IPS-20b (cell line): Measurements from ENCODE around the gene FBXO10.

Experiments used
- H3K27ac ChIP-seq: one replicate; pipeline ENCODE4 v1.5.1; 2013; ENCODE audit warnings: low read length
- H3K27me3 ChIP-seq: 2 replicates; pipeline ENCODE4 v1.6.1; 2013; ENCODE audit warnings: mild to moderate bottlenecking, low read length, inconsistent platforms; ENCODE audit not compliant: insufficient read depth
- H3K36me3 ChIP-seq: 2 replicates; pipeline ENCODE4 v1.6.1; 2013; ENCODE audit warnings: low read depth, mild to moderate bottlenecking, inconsistent platforms, low read length, moderate library complexity; ENCODE audit not compliant: insufficient read depth
- H3K4me1 ChIP-seq: 2 replicates; pipeline ENCODE4 v1.6.1; 2013; ENCODE audit warnings: mild to moderate bottlenecking, control low read depth, inconsistent platforms, low read length, moderate library complexity; ENCODE audit not compliant: insufficient read depth
- H3K4me3 ChIP-seq: 2 replicates; pipeline ENCODE4 v1.5.1; 2013; ENCODE audit warnings: mild to moderate bottlenecking, low read length, inconsistent platforms
- H3K9ac ChIP-seq: 2 replicates; pipeline ENCODE4 v1.6.1; 2013; ENCODE audit warnings: low read depth, mild to moderate bottlenecking, inconsistent platforms, low read length, moderate library complexity
- H3K9me3 ChIP-seq: 2 replicates; pipeline ENCODE4 v1.6.1; 2013; ENCODE audit warnings: mild to moderate bottlenecking, low read depth, low read length, inconsistent platforms; ENCODE audit not compliant: insufficient read depth

FBXO10 gene

DNA sequence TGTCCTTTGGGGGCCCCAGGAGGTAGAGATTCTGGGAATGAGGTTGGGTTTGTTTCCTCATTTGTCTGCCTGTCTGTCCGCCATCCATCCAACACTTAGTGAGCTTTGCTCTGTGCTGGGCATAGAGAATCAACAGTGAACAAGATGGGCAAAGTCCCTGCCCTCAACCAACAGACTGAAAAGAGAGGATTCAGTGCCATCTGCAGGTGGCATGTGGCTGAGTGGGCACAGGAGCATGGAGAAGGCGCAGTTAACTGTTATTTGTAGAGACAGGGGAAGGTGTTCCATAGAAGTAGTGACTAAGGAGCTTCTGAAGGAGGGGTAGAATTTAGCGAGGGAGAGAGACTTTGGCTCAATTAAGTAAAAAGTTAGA lies 67.4 kb downstream of the FBXO10 start:
- Histone ChIP-seq H3K4me3 (no peak overlapping the region), H3K36me3 (peaks cover 43% of the 10 kb centered on the region), H3K27ac (no peak overlapping the region), H3K27me3 (no peaks in the 10 kb centered on the region), H3K4me1 (no peaks in the 10 kb centered on the region), H3K9me3 (no peaks in the 10 kb centered on the region), H3K9ac (no peak overlapping the region)

GRCh38 chr9:37508135-37508833 lies 67.9 kb downstream of the FBXO10 start:
- Histone ChIP-seq H3K27ac (no peak overlapping the region), H3K36me3 (peaks cover 48% of the 10 kb centered on the region), H3K4me3 (no peak overlapping the region), H3K9ac (no peak overlapping the region), H3K27me3 (no peaks in the 10 kb centered on the region), H3K4me1 (no peaks in the 10 kb centered on the region), H3K9me3 (no peaks in the 10 kb centered on the region)

- Histone ChIP-seq H3K27ac (no peak overlapping the region), H3K36me3 (peaks cover 54% of the 10 kb centered on the region), H3K27me3 (no peaks in the 10 kb centered on the region), H3K9ac (no peak overlapping the region), H3K9me3 (no peaks in the 10 kb centered on the region), H3K4me3 (no peak overlapping the region), H3K4me1 (no peaks in the 10 kb centered on the region)
These were observed 68.5 kb downstream of the FBXO10 start for GRCh38 chr9:37507566-37508134.

DNA sequence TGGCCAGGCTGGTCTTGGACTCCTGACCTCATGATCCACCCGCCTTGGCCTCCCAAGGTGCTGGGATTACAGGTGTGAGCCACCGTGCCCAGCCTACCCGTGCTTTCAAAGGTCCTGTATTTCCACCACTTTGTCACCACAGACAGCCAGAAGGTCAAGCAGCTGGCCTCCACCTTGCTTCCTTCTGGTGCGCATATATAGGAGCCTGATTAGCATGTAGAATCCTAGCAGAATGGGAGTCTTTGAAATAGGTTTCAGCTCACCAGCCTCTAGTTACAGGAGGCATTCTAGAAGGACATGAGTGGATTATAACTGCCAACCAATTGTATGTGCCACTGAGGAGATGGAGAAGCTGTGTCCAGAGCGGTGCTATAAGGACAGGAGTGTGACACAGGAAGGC lies 71.6 kb downstream of the FBXO10 start:
- H3K36me3 ChIP-seq, result peaks cover 76% of the 10 kb centered on the region
- H3K4me1 ChIP-seq, result no peaks in the 10 kb centered on the region
- H3K27ac ChIP-seq, result no peak overlapping the region

GRCh38 chr9:37503736-37504135 lies 72.4 kb downstream of the FBXO10 start:
- Histone ChIP-seq H3K9ac (no peak overlapping the region), H3K9me3 (no peaks in the 10 kb centered on the region), H3K4me1 (no peaks in the 10 kb centered on the region), H3K4me3 (no peak overlapping the region), H3K36me3 (peaks cover 84% of the 10 kb centered on the region), H3K27me3 (no peaks in the 10 kb centered on the region), H3K27ac (no peak overlapping the region)

More for the DNA sequence above, 71.6 kb downstream of the FBXO10 start:
- Histone ChIP-seq H3K27me3 (no peaks in the 10 kb centered on the region), H3K4me3 (no peak overlapping the region), H3K9ac (no peak overlapping the region), H3K9me3 (no peaks in the 10 kb centered on the region)

DNA sequence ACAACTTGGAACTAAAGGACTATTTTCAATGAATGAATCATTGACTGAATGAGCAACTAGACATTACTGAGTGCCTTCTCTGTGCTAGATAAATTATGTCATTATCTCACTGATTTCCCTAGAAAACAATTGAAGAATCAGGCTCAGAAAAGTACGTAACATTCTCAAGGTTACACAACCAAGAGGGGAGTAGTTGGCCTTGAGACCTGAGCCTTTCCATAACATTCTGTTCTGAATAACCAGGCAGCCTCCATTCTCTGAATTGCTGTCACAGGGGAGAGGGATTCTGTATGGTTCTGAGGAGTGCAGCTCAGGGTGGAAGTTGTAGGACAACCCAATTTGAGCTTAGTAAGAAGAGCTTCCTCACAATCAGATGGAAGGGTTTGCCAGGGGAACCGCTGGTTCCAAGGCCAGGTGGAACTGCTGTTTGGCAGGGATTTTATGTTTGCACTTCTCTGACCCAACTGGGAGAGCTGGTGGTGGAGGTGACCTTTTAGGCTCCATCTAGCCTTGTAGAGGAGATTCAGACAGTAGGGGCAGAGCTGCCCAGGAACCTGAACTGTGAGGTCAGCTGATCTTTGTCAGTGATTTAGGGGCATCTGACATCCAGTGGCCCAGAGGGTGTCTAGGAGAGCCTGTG lies 74.1 kb downstream of the FBXO10 start:
- Histone ChIP-seq H3K9ac (no peak overlapping the region), H3K4me1 (no peaks in the 10 kb centered on the region), H3K4me3 (no peak overlapping the region), H3K36me3 (peaks cover 85% of the 10 kb centered on the region), H3K27me3 (no peaks in the 10 kb centered on the region), H3K27ac (no peak overlapping the region), H3K9me3 (no peaks in the 10 kb centered on the region)

DNA sequence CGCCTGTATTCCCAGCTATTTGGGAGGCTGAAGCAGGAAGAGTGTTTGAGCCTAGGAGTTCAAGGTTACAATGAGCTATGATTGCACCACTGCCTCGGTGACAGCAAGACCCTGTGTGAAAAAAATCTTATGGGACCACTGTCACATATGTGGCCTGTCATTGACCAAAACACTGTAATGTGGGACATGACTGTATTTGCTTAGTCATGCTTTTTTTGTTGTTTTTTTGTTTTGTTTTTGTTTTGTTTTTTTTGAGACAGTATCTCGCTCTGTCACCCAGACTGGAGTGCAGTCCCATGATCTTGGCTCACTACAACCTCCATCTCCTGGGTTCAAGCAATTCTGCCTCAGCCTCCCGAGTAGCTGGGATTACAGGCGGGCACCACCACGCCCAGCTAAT lies 76.9 kb downstream of the FBXO10 start:
- Histone ChIP-seq H3K9ac (no peak overlapping the region), H3K36me3 (peaks cover 92% of the 10 kb centered on the region), H3K4me3 (no peak overlapping the region), H3K27ac (no peak overlapping the region), H3K27me3 (no peaks in the 10 kb centered on the region), H3K9me3 (no peaks in the 10 kb centered on the region), H3K4me1 (no peaks in the 10 kb centered on the region)

- no peaks in the 10 kb centered on the region for H3K27me3 ChIP-seq
- no peak overlapping the region for H3K27ac ChIP-seq
- no peak overlapping the region for H3K9ac ChIP-seq
- H3K4me1 ChIP-seq, result no peaks in the 10 kb centered on the region
- H3K9me3 ChIP-seq, result no peaks in the 10 kb centered on the region
- no peak overlapping the region for H3K4me3 ChIP-seq
- H3K36me3 ChIP-seq, result peaks cover 92% of the 10 kb centered on the region
These were observed 77.7 kb downstream of the FBXO10 start for GRCh38 chr9:37498457-37498856.

GRCh38 chr9:37497320-37497719 lies 78.9 kb downstream of the FBXO10 start:
- Histone ChIP-seq H3K27me3 (no peaks in the 10 kb centered on the region), H3K9ac (no peak overlapping the region), H3K9me3 (no peaks in the 10 kb centered on the region), H3K4me1 (no peaks in the 10 kb centered on the region), H3K27ac (no peak overlapping the region), H3K36me3 (peaks cover 92% of the 10 kb centered on the region), H3K4me3 (no peak overlapping the region)

- no peaks in the 10 kb centered on the region for H3K9me3 ChIP-seq
These were observed 80.2 kb downstream of the FBXO10 start for GRCh38 chr9:37496020-37496419.

DNA sequence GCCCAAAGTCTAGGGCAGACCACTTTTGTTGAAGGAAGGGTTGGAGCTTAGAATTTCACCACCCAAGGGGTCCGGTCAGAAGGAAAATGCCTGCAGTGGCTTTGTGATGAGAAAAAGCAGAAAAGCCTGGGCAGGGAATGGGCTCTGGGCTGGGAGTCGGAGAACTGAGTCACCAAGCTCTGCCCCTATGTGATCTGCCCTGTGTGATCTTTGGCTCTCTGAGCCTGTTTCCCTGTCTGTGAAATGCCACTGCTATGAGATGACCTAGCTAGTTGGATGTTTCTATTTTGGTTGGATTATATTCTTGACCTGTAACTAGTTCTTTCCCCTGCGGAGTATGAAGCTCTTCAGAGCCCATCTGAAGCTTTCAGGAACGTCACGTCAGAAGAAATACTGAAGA lies 80.6 kb downstream of the FBXO10 start:
- Histone ChIP-seq H3K9me3 (no peaks in the 10 kb centered on the region), H3K4me1 (no peaks in the 10 kb centered on the region), H3K4me3 (no peak overlapping the region), H3K9ac (no peak overlapping the region), H3K27ac (no peak overlapping the region), H3K36me3 (peaks cover 91% of the 10 kb centered on the region), H3K27me3 (no peaks in the 10 kb centered on the region)

More at GRCh38 chr9:37496020-37496419, 80.2 kb downstream of the FBXO10 start:
- Histone ChIP-seq H3K27ac (no peak overlapping the region), H3K36me3 (peaks cover 91% of the 10 kb centered on the region), H3K27me3 (no peaks in the 10 kb centered on the region), H3K9ac (no peak overlapping the region), H3K4me3 (no peak overlapping the region), H3K4me1 (no peaks in the 10 kb centered on the region)

GRCh38 chr9:37491939-37492338 lies 84.2 kb downstream of the FBXO10 start:
- H3K9ac ChIP-seq, result no peak overlapping the region
- H3K36me3 ChIP-seq, result peaks cover 93% of the 10 kb centered on the region
- no peaks in the 10 kb centered on the region for H3K4me1 ChIP-seq
- no peaks in the 10 kb centered on the region for H3K27me3 ChIP-seq
- H3K4me3 ChIP-seq, result no peak overlapping the region
- no peak overlapping the region for H3K27ac ChIP-seq
- no peaks in the 10 kb centered on the region for H3K9me3 ChIP-seq
